Fibroblast of lung (primary cell): Measurements from ENCODE around the gene CXCL8. TPM values are rescaled to one million over a fixed set of nuclear protein-coding genes. Genes with fewer than 3 reads are reported as not detected.

Source experiments
- DNase-seq, 2 donors: peaks; one replicate each; pipeline versions ENCODE4 v3.0.0 to v3.0.0-alpha.2; 2010; ENCODE audit warnings: low read depth in 2 of 2
- H2AFZ ChIP-seq: 2 replicates; pipeline ENCODE4 v1.5.1; 2012; ENCODE audit warnings: low read length, control low read depth, inconsistent platforms
- H3K27ac ChIP-seq: 2 replicates; pipeline ENCODE4 v1.5.1; 2011; ENCODE audit warnings: low read length, control low read depth; ENCODE audit not compliant: insufficient read depth
- H3K27me3 ChIP-seq: 2 replicates; pipeline ENCODE4 v1.5.1; 2011; ENCODE audit warnings: mild to moderate bottlenecking, low read length; ENCODE audit not compliant: control insufficient read depth, insufficient read depth
- H3K36me3 ChIP-seq: 2 replicates; pipeline ENCODE4 v1.5.1; 2011; ENCODE audit warnings: low read length; ENCODE audit not compliant: control insufficient read depth, insufficient read depth
- H3K4me1 ChIP-seq: 2 replicates; pipeline ENCODE4 v1.5.1; 2011; ENCODE audit warnings: low read length; ENCODE audit not compliant: control insufficient read depth, insufficient read depth; ENCODE audit errors: extremely low read depth
- H3K4me2 ChIP-seq: 2 replicates; pipeline ENCODE4 v1.5.1; 2011; ENCODE audit warnings: low read length, control low read depth; ENCODE audit not compliant: insufficient read depth; ENCODE audit errors: extremely low read depth
- H3K4me3 ChIP-seq, 4 experiments: fragments of 200-600 bp in 1 of 4; sonication (generic) in 1 of 4; replicated peaks in 1 of 4; 2 replicates each; pipeline ENCODE4 v1.5.1; 2011 to 2016; ENCODE audit warnings: low read length in 4 of 4, low read depth in 3 of 4, mild to moderate bottlenecking in 3 of 4, control low read depth in 2 of 4, inconsistent platforms in 1 of 4, mixed read lengths in 1 of 4; ENCODE audit not compliant: insufficient read depth in 1 of 4; ENCODE audit errors: control extremely low read depth in 1 of 4
- H3K79me2 ChIP-seq: 2 replicates; pipeline ENCODE4 v1.5.1; 2012; ENCODE audit warnings: mild to moderate bottlenecking, low read length, inconsistent platforms; ENCODE audit not compliant: control insufficient read depth, insufficient read depth
- H3K9ac ChIP-seq: 2 replicates; pipeline ENCODE4 v1.5.1; 2011; ENCODE audit warnings: mild to moderate bottlenecking, low read length, control low read depth; ENCODE audit not compliant: insufficient read depth
- H3K9me3 ChIP-seq: 2 replicates; pipeline ENCODE4 v1.5.1; 2012; ENCODE audit warnings: low read depth, low read length; ENCODE audit not compliant: control insufficient read depth, insufficient read depth
- H4K20me1 ChIP-seq: 2 replicates; pipeline ENCODE4 v1.5.1; 2011; ENCODE audit warnings: low read length; ENCODE audit not compliant: control insufficient read depth, insufficient read depth; ENCODE audit errors: extremely low read depth
- EZH2 ChIP-seq: IDR thresholded peaks from 2 replicates; pipeline ENCODE4 v1.5.1; 2012; ENCODE audit warnings: low read length, control low read depth, mild to moderate bottlenecking; ENCODE audit errors: missing control alignments
- polyA plus RNA-seq, 2 donors: library from polyadenylated mRNA; depleted of rRNA in 1 of 2; stranded (reverse) in 1 of 2; unstranded in 1 of 2; fragments of >200 nt; gene quantifications; 2 replicates each; pipeline ENCODE4 v1.2.1, GENCODE V29; 2011 to 2012; ENCODE audit warnings: missing spikeins in 1 of 2
- total RNA-seq: library from RNA; depleted of rRNA; stranded (reverse); fragments of >200 nt; gene quantifications from 2 replicates; pipeline ENCODE4 v1.2.1, GENCODE V29; 2014
- TF ChIP-seq, protein P1 (sequence below), 2 donors: IDR thresholded peaks in 1 of 2; conservative IDR thresholded peaks in 1 of 2; 1 replicate in 1 of 2; 2 replicates in 1 of 2; pipeline ENCODE4 v1.5.1; 2011 to 2012; ENCODE audit warnings: low read length in 2 of 2, control low read depth in 1 of 2, inconsistent platforms in 1 of 2, low read depth in 1 of 2, mild to moderate bottlenecking in 1 of 2

Gene CXCL8
- total and polyA plus RNA-seq, 2 donors (not counting 1 experiment from before 2014, with no cell fraction given) = 1.3 to 1.4 TPM

DNA sequence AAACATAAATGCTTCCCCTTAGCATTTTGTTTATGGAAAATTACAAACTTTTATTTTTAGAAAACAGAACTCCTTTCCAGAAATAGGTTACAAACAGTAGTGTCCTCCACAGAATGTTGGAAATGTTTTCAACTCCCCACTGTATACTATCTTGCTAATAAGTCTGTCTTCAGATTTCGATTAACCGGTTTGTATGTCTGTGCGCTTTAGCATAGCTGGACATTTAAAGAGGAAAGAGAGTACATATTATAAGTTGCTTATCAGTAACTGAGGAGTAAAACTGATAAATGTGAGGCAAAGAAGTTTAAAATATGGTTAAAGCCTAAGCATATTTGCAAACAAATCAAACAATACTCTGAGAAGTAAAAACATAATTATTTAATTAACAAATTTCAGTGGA, 3.4 kb downstream of the CXCL8 start:
- H3K4me2 ChIP-seq = no peak overlapping the region
- no peaks in the 10 kb centered on the region for H3K27me3 ChIP-seq
- H3K9ac ChIP-seq = no peak overlapping the region
- DNase-seq = no peak
- no peaks in the 10 kb centered on the region for H3K36me3 ChIP-seq
- TF ChIP-seq, protein P1, sequence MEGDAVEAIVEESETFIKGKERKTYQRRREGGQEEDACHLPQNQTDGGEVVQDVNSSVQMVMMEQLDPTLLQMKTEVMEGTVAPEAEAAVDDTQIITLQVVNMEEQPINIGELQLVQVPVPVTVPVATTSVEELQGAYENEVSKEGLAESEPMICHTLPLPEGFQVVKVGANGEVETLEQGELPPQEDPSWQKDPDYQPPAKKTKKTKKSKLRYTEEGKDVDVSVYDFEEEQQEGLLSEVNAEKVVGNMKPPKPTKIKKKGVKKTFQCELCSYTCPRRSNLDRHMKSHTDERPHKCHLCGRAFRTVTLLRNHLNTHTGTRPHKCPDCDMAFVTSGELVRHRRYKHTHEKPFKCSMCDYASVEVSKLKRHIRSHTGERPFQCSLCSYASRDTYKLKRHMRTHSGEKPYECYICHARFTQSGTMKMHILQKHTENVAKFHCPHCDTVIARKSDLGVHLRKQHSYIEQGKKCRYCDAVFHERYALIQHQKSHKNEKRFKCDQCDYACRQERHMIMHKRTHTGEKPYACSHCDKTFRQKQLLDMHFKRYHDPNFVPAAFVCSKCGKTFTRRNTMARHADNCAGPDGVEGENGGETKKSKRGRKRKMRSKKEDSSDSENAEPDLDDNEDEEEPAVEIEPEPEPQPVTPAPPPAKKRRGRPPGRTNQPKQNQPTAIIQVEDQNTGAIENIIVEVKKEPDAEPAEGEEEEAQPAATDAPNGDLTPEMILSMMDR (conservative IDR thresholded peaks at IDR 0.05 in 1 of 2, IDR thresholded peaks at IDR 0.05 in 1 of 2; ENCODE audit: low read depth in 1 of 2, low read length in 2 of 2) = no peak
- no peak for TF ChIP-seq EZH2
- H3K4me1 ChIP-seq = peaks cover 2% of the 10 kb centered on the region
- no peak overlapping the region for H3K27ac ChIP-seq
- no peaks in the 10 kb centered on the region for H3K79me2 ChIP-seq
- no peak overlapping the region for H3K4me3 ChIP-seq
- no peaks in the 10 kb centered on the region for H3K9me3 ChIP-seq
- no peaks in the 10 kb centered on the region for H4K20me1 ChIP-seq
- H2AFZ ChIP-seq = no peak overlapping the region

DNA sequence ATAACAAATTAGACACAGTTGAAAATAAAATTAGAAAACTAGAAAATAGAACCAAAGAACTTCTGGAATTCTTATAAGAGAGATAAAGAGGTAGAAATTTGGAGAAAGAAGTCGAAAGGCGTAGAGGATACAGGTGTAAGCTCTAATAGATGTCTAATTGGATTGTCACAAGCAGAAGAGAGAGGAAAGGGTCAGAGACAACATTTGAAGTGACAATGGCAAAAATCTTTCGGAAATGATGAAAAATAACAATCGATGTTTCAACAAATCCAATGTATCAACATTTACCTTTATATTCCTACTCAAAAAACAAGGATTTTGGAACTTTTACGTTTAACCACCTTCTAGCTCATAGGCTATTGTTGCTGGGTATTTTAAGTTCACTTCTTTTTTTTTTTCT, 3.8 kb downstream of the CXCL8 start:
- Histone ChIP-seq H2AFZ (no peak overlapping the region), H3K4me2 (no peak overlapping the region), H3K4me3 (no peak overlapping the region), H3K27ac (no peak overlapping the region), H3K9me3 (no peaks in the 10 kb centered on the region), H3K9ac (no peak overlapping the region), H3K79me2 (no peaks in the 10 kb centered on the region), H3K4me1 (peaks cover 2% of the 10 kb centered on the region), H3K36me3 (no peaks in the 10 kb centered on the region), H3K27me3 (no peaks in the 10 kb centered on the region), H4K20me1 (no peaks in the 10 kb centered on the region)
- no peak for TF ChIP-seq EZH2
- TF ChIP-seq, protein P1 (conservative IDR thresholded peaks at IDR 0.05 in 1 of 2, IDR thresholded peaks at IDR 0.05 in 1 of 2; ENCODE audit: low read depth in 1 of 2, low read length in 2 of 2) = no peak
- DNase-seq = no peak

DNA sequence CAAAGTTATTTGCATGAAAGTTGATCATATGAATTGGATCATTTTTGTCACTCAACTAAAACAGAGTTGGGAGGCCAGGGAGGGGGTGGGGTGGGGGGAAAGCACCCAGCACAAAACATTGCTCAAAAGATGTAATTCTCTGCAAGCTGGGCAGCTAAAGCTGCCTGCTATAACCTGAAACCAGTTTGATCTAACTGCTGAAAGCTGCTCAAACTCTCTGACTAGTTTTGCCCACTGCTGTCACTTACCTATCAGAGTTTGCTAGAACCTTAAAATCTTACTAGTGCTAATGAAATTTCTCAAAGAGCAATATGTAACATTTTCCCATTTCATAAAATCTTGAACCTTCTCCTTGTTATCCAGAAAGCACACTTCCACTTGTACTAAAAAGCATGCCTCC, 10.4 kb downstream of the CXCL8 start:
- no peak overlapping the region for H2AFZ ChIP-seq
- H3K27me3 ChIP-seq = no peaks in the 10 kb centered on the region
- DNase-seq = no peak
- H3K27ac ChIP-seq = no peak overlapping the region
- no peaks in the 10 kb centered on the region for H3K36me3 ChIP-seq
- no peaks in the 10 kb centered on the region for H4K20me1 ChIP-seq
- H3K9ac ChIP-seq = no peak overlapping the region
- H3K9me3 ChIP-seq = no peaks in the 10 kb centered on the region
- TF ChIP-seq, protein P1 (conservative IDR thresholded peaks at IDR 0.05 in 1 of 2, IDR thresholded peaks at IDR 0.05 in 1 of 2; ENCODE audit: low read depth in 1 of 2, low read length in 2 of 2) = no peak
- no peak for TF ChIP-seq EZH2
- no peak overlapping the region for H3K4me2 ChIP-seq
- no peaks in the 10 kb centered on the region for H3K79me2 ChIP-seq
- H3K4me1 ChIP-seq = no peaks in the 10 kb centered on the region
- H3K4me3 ChIP-seq = no peak overlapping the region
